ENCODE results near the gene ENTPD2.

The ENTPD2 gene

GRCh38 chr9:137053944-137054931 is at the start of gene ENTPD2:
ENTPD2 (minus strand) TSS chr9:137054061; CDS start chr9:137053997, 64 bp downstream.
- no peak for DNase-seq

GRCh38 chr9:137103206-137103999 is 49.5 kb upstream of the ENTPD2 start:
- no peak for DNase-seq

- DNase-seq, result no peak
Measured at GRCh38 chr9:137099231-137099630, 45.4 kb upstream of the ENTPD2 start.

- DNase-seq, result no peak
Measured at GRCh38 chr9:137097761-137098462, 44.1 kb upstream of the ENTPD2 start.

GRCh38 chr9:137096785-137097546 is 43.1 kb upstream of the ENTPD2 start:
- no peak for DNase-seq

- no peak for DNase-seq
Measured at GRCh38 chr9:137095664-137096517, 42.0 kb upstream of the ENTPD2 start.

- no peak for DNase-seq
Measured at GRCh38 chr9:137089232-137089947, 35.5 kb upstream of the ENTPD2 start.

GRCh38 chr9:137088121-137088520 is 34.3 kb upstream of the ENTPD2 start:
- DNase-seq, result no peak

- no peak for DNase-seq
Measured at GRCh38 chr9:137087409-137087925, 33.6 kb upstream of the ENTPD2 start.

GRCh38 chr9:137086531-137087408 is 32.9 kb upstream of the ENTPD2 start, which contains the start of gene MAN1B1:
MAN1B1 (plus strand) TSS chr9:137086985; CDS start chr9:137087000, 15 bp downstream.
- DNase-seq, result peak; percentile 71 to 97 (median 94)

- DNase-seq, result peak in 4 of 14 donors; percentile 25 to 46 (median 37)
Measured at GRCh38 chr9:137085920-137086530, 32.2 kb upstream of the ENTPD2 start.

GRCh38 chr9:137084526-137084925 is 30.7 kb upstream of the ENTPD2 start:
- DNase-seq, result no peak

GRCh38 chr9:137083394-137084004 is 29.6 kb upstream of the ENTPD2 start:
- DNase-seq, result peak in 2 of 14 donors; percentile 9 to 30

- no peak for DNase-seq
Measured at GRCh38 chr9:137082925-137083290, 29.0 kb upstream of the ENTPD2 start.

- DNase-seq, result no peak
Measured at GRCh38 chr9:137082222-137082924, 28.5 kb upstream of the ENTPD2 start.

- DNase-seq, result no peak
Measured at GRCh38 chr9:137080260-137081122, 26.6 kb upstream of the ENTPD2 start.
